ENCODE measurements around the gene RASD2.

RASD2 gene

GRCh38 chr22:35558719-35559118 is 18.1 kb downstream of the RASD2 start:
- no peak for DNase-seq

- no peak for DNase-seq
Measured at GRCh38 chr22:35559354-35560005, 18.8 kb downstream of the RASD2 start.

- DNase-seq = no peak
Measured at GRCh38 chr22:35560366-35560765, 19.7 kb downstream of the RASD2 start.

DNA sequence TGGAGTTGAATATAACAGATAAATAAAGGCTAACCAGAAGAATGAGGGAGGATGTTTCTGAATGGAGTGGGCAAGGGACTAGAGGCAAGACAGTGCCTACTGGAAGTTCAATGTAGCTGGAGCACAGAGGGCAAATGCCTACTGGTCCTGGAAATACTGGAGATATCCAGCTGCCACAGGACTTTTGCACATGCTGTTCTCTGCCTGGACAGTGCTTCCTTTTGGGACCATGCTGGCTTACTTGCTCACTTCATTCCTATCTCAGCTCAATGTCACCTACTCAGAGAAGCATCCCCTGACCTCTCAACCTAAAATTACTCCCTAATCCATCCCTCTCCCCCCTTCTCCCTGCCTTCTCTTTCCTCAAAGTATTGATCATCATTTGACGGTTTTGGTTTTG is 20.2 kb downstream of the RASD2 start:
- DNase-seq = no peak

- no peak for DNase-seq
Measured at GRCh38 chr22:35561796-35562526, 21.3 kb downstream of the RASD2 start.

DNA sequence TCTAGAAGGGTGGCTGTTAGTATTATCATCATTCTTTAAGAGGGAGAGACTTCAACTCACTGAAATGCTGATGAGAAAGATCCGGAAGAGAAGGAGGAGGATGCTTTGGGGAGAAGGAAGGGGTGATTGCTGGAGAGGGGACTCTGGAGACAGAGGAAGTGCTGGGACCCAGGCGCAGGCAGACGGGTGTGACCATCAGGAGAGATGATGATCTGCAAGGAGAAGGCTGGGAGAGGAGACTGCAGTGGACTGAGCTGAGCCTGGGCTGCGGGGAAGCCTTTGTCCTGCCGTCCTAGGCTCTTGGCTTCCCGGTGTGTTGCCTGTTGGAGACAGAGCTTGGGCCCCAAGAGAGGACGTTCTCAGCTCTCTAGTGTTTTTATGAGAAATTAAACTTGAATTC is 22.6 kb downstream of the RASD2 start:
- no peak for DNase-seq

DNA sequence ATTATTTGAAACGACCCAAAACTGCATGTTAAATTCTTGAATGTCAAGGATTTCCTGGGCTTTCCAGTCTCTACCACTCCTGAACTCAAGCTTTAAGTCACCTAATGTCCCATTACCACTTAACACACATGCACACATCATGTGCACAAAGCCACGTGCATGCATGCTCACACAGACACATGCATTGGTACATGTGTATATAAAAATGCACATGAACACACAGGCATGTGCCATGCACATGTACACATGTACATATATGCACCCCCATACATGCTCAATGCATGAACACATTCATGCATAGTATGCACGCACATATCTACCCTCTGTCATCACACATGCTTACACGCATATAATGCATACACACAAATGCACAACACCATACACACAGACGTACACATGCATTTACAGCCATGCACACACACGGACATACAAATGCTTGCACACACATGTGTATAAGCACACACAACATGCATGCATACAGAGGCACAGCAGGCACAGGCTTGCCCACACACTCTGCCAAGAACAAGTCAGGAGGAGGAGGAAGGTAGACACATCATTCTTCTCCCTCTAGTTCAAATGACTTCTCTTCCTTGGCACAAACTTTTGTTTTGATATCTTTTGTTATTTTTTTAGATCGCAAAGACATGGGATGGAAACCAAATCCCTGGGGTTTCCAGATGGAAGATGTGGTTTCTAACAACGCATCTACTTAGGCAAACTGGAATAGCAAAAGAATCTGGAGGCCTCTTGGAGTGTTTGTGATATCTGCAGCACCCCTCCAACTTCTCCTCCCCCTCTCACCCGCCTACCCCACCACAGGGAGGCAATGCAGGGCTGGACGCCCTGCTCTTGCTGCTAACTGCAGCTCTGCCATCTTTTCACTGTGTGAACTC is 24.6 kb downstream of the RASD2 start:
- peak in 7 of 58 donors; percentile 4 to 63 (median 32) for DNase-seq

GRCh38 chr22:35567351-35568141 is 26.9 kb downstream of the RASD2 start:
- DNase-seq = no peak

GRCh38 chr22:35568751-35569739 is 28.4 kb downstream of the RASD2 start:
- no peak for DNase-seq

DNA sequence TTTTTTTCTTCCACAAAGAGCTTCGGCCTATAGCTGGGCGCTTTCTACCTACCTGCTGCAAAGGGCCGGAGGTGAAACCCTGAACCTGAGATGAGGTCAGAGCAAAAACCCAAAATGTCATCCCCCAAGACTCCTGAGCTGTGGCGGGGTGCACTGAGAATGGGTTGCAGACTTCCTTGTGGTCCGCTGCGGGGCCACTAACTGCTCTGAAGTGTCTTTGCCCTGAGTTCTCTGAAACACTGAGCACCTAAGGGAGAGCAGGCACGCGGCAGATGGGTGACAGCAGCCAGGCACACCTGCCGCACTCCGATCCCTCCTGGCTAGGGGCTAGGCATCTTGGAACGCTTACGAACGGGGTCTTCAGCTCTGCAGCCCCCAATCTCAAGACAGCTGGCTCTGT is 29.3 kb downstream of the RASD2 start:
- no peak for DNase-seq

- DNase-seq = no peak
Measured at GRCh38 chr22:35570686-35571194, 30.1 kb downstream of the RASD2 start.

GRCh38 chr22:35572556-35572955 is 31.9 kb downstream of the RASD2 start:
- peak in 4 of 58 donors; percentile 6 to 22 (median 13) for DNase-seq

- DNase-seq = peak in 2 of 58 donors; percentile 6 to 32
Measured at GRCh38 chr22:35575116-35575748, 34.6 kb downstream of the RASD2 start.

GRCh38 chr22:35576671-35577070 is 36.0 kb downstream of the RASD2 start:
- no peak for DNase-seq

GRCh38 chr22:35577799-35578659 is 37.4 kb downstream of the RASD2 start:
- DNase-seq = no peak

- DNase-seq = no peak
Measured at GRCh38 chr22:35578836-35579575, 38.4 kb downstream of the RASD2 start.

- no peak for DNase-seq
Measured at GRCh38 chr22:35580351-35581022, 39.9 kb downstream of the RASD2 start.

Measured in anterior cingulate cortex (tissue), 58 donors.